DMS 273 (cell line): Measurements from ENCODE around the gene MXRA8.

Source experiments
- DNase-seq: peaks from one replicate; lab custom pipeline; 2025; ENCODE audit not compliant: unreplicated experiment; lab: John Stamatoyannopoulos, UW

The MXRA8 gene

DNA sequence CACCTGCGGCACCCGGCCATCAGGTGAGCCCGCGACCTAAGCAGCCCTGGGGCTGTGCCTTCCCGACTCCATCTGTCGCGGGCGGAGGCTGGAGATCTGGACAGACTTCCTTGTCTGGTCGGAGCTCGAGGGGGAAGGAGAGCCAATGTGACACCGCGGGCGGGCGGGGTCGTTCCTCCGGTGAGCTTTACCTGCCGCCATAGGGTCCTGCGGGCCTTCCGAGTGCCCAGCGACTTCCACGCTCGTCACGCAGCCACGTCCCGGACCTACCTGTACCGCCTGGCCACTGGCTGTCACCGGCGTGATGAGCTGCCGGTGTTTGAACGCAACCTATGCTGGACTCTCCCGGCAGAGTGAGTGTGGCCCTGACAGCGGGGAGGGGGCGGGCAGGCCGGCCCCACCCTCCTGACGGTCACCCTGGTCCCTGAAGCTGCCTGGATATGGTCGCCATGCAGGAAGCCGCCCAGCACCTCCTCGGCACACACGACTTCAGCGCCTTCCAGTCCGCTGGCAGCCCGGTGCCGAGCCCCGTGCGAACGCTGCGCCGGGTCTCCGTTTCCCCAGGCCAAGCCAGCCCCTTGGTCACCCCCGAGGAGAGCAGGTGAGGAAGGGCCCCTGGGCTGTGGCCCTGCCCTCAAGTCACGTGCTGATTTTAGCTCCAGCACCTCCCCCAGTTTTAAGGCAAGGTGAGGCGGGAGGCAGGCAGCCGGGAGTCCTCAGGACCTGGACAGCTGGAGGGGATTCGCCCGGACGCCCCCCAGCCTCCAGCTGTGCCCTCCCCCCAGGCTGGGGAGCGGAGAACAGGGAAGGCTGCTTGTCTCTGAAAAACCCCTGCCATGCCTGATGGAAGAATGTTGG is 48.9 kb downstream of the MXRA8 start:
- peak; percentile 72 for DNase-seq

DNA sequence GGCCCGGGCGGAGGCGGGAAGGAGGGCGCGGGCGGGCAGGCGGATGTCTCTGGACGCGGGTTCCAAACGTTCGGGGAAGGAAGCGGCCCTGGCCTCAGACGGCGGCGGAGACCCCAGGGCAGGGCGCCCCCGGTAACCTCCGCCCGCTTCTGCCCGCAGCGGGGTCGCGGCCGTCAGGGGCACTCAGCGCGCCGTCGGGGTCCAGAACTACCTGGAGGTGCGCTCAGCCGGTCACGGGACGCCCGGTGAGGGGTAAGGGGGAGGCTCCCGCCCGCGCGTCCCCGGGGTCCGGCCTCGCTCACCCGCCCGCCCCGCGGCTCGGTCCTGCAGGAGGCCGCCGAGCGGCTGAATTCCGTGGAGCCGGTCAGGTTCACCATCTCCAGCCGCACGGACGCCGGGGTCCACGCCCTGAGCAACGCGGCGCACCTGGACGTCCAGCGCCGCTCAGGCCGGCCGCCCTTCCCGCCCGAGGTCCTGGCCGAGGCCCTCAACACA is 49.6 kb downstream of the MXRA8 start:
- peak; percentile 74 for DNase-seq

- peak; percentile 98 for DNase-seq
These were observed 50.2 kb downstream of the MXRA8 start, which contains the start of the genes ACAP3 and PUSL1 for GRCh38 chr1:1307923-1308755. ACAP3 (minus strand) TSS chr1:1307930; CDS start chr1:1307815, 115 bp downstream. PUSL1 (plus strand) TSS chr1:1308597; CDS start chr1:1308644, 47 bp downstream.

- DNase-seq: peak; percentile 59
These were observed 51.0 kb downstream of the MXRA8 start for GRCh38 chr1:1307261-1307922.

GRCh38 chr1:1306661-1307260 is 51.6 kb downstream of the MXRA8 start:
- peak; percentile 68 for DNase-seq

- DNase-seq: peak; percentile 80
These were observed 52.2 kb downstream of the MXRA8 start for GRCh38 chr1:1306070-1306660.

DNA sequence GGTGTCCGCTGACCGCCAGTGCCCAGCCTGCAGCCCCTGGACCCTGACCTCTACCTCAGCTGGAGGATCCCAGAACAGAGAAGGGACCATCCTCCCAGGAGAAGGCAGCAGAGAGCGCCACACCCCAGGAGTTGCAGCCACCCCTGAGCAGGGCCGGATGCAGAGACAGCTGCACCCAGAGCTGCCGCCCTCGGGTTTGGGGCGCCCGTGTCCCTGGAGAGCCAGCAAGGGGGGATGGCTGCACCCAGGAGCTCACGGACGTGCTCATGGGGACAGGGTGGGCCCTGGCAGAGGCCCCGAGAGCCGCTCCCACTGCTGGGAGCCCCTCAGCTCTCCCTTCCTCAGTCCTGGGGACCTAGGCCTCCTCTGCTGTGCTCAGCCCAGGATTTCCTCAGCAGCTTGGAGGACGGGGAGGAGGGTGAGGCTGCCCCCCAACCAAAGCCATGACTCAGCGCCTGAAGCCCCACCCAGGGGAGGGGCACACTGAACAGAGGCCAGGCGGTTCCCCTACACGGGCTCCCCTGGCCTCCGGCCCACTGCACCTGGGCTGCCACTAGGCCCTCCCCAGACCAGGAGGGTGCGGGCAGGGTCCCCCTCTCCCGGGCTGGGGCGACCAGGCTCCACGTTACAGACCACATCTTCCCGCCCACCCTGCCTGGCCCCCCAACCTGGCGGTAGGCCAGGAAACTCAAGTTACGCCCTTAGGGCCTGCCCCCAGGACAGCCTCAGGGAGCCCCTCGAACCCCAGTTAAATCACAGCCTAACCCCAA is 52.9 kb downstream of the MXRA8 start:
- peak; percentile 96 for DNase-seq

DNA sequence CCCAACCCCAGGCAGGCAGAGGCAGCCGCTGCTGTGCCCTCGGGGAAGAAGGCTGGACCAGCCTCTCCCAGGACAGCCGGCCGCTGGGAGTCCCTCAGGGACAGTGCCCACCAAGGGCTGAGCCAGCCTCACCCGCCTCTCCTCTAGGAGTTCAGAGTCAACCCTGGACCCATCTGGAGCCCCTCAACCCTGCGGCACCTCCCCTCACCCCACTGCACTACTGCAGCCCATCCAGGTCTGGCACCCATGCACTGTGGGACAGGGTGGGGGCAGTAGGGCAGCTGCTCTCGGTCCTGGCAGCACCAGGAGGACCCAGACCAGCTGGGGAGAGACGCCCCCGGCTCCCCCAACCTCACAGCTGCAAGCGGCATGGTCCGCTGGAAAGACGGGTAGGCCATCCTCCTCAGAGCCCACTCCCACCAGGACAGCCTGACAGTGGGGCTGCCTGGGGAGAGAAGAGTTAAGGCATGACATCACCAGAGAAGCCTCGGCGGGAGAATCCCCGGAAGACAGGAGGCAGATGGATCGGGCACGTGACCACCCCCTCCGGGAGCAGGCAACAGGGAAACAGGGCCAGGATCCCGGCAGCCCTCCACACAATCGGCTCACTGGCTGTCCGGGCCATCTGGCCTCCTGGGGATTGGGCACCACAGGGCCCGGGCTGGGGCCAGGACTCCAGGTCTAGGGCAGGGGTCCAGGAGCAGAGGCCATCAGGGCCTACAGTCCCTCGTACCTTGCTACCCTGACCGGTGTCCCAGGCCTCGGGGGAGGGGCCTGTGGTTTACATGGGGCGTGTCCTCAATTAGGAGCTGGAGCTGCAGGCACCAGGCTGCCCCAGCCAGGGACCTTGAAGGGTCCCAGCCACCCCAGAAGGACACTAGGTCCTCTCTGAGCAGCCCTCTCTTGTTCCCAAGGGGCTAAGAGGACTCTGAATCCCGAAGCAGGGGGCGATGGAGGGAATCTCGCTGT is 53.7 kb downstream of the MXRA8 start:
- DNase-seq: peak; percentile 97

DNA sequence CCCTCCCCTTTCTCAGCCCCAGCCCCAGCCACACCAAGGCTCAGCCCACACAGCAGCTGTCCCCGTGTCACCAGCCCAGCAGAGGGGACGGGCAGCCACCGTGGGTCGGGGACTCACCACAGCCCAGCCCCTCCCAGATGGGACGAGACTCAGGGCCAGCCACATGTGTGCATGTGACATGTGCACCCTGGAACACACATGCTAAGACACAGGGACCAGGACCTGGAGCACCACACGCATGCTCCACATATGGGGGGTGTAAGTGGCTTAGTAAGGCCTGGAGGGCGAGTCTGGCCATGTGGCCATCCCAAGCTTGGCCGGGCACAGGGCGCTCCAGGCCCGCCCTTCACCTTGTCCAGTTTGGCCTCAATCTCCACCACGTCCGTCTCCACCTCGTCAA is 54.6 kb downstream of the MXRA8 start:
- no peak for DNase-seq

DNA sequence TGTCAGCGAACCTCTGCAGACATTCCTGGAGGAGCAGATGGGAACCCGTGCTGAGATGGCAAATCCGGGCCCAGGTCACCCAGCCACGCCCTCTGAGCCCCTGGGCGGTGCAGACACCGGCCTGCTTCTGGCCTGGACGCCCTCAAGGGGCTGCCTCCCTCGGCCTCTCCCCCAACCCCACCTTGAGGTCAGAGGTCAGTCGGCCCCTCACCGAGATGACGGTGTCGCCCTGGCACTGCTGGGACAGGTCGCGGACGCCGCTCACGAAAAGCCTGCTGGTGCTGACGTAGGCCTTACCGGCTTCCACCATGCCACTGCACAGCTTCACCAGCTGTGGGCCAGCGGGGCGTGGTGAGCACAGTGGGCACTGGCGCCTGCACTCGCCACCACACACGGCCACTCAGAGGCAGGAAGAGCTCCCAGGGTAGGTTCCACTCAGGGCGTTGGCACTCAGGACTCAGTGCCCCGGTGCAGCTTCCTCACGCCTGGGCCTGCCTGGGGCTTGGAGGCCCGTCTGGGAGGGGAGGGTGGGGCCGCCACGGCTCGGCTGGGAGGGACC is 55.3 kb downstream of the MXRA8 start:
- DNase-seq: peak; percentile 65
